Activated naive CD4-positive, alpha-beta T cell treated with anti-CD3 and anti-CD28 coated beads for 36 hours (primary cell): Measurements from ENCODE around the gene AHNAK2. TPM values are rescaled to one million over a fixed set of nuclear protein-coding genes. Genes with fewer than 3 reads are reported as not detected.

Experiments
- CTCF ChIA-PET: fragments of 350-600 bp; sonication (Branson Sonifier 250); formaldehyde crosslinking; loops from one replicate; lab custom pipeline; 2021; ENCODE audit warnings: antibody characterized with exemption; lab: Charles Lee
- DNase-seq: peaks from one replicate; pipeline ENCODE4 v3.0.0-alpha.2; 2020
- H3K27ac Mint-ChIP-seq: one replicate; pipeline ENCODE4 v1.8.0; 2021; ENCODE audit warnings: mild to moderate bottlenecking, mixed read lengths
- H3K27me3 Mint-ChIP-seq: one replicate; pipeline ENCODE4 v1.8.0; 2021; ENCODE audit warnings: low read depth, mixed read lengths
- H3K36me3 Mint-ChIP-seq: one replicate; pipeline ENCODE4 v1.8.0; 2021; ENCODE audit warnings: low read depth, mixed read lengths
- H3K4me1 Mint-ChIP-seq: one replicate; pipeline ENCODE4 v1.8.0; 2021; ENCODE audit warnings: low read depth, mixed read lengths
- H3K4me3 Mint-ChIP-seq: one replicate; pipeline ENCODE4 v1.8.0; 2021; ENCODE audit warnings: mild to moderate bottlenecking, moderate library complexity, mixed read lengths
- H3K9me3 Mint-ChIP-seq: one replicate; pipeline ENCODE4 v1.8.0; 2021; ENCODE audit warnings: mixed read lengths
- intact Hi-C: fragments of 100-400 bp; cut with micrococcal nuclease; formaldehyde crosslinking; loops from one replicate; pipeline ENCODE4 v1.15.1; 2023
- total RNA-seq, 2 experiments: library from RNA; stranded (reverse); gene quantifications; one replicate each; pipeline ENCODE4 v1.2.3, GENCODE V29; 2021

AHNAK2 gene
- total RNA-seq, 2 experiments from 2014 or later, result 0.10 TPM

GRCh38 chr14:104967386-104968152 is 10.6 kb downstream of the AHNAK2 start:
- CTCF ChIA-PET, result interaction anchor here (1.4 kb wide), 1 partner anchor 78 kb away, joined by 3 read pairs; no protein-coding TSS in a partner anchor
- H3K9me3 Mint-ChIP-seq, result no peaks in the 10 kb centered on the region
- DNase-seq, result no peak
- peaks cover 16% of the 10 kb centered on the region for H3K27me3 Mint-ChIP-seq
- no peak overlapping the region for H3K4me3 Mint-ChIP-seq
- no peaks in the 10 kb centered on the region for H3K4me1 Mint-ChIP-seq
- no peaks in the 10 kb centered on the region for H3K36me3 Mint-ChIP-seq
- no peak overlapping the region for H3K27ac Mint-ChIP-seq
- intact Hi-C loops, result no loop called here

GRCh38 chr14:104966981-104967385 is 11.2 kb downstream of the AHNAK2 start:
- no peaks in the 10 kb centered on the region for H3K9me3 Mint-ChIP-seq
- CTCF ChIA-PET, result interaction anchor here (1.4 kb wide), 1 partner anchor 78 kb away, joined by 3 read pairs; no protein-coding TSS in a partner anchor
- H3K4me3 Mint-ChIP-seq, result no peak overlapping the region
- peaks cover 16% of the 10 kb centered on the region for H3K27me3 Mint-ChIP-seq
- no peaks in the 10 kb centered on the region for H3K36me3 Mint-ChIP-seq
- no peak overlapping the region for H3K27ac Mint-ChIP-seq
- intact Hi-C loops, result no loop called here
- DNase-seq, result no peak
- no peaks in the 10 kb centered on the region for H3K4me1 Mint-ChIP-seq

GRCh38 chr14:104966261-104966865 is 11.8 kb downstream of the AHNAK2 start:
- CTCF ChIA-PET, result no interaction called here
- no peak overlapping the region for H3K4me3 Mint-ChIP-seq
- H3K9me3 Mint-ChIP-seq, result no peaks in the 10 kb centered on the region
- H3K27me3 Mint-ChIP-seq, result peaks cover 16% of the 10 kb centered on the region
- no peak for DNase-seq
- no peaks in the 10 kb centered on the region for H3K36me3 Mint-ChIP-seq
- intact Hi-C loops, result no loop called here
- no peaks in the 10 kb centered on the region for H3K4me1 Mint-ChIP-seq
- H3K27ac Mint-ChIP-seq, result no peak overlapping the region

GRCh38 chr14:104965561-104966231 is 12.5 kb downstream of the AHNAK2 start:
- Mint-ChIP-seq H3K9me3 (no peaks in the 10 kb centered on the region), H3K27ac (no peak overlapping the region), H3K36me3 (no peaks in the 10 kb centered on the region), H3K27me3 (peaks cover 16% of the 10 kb centered on the region), H3K4me3 (no peak overlapping the region), H3K4me1 (no peaks in the 10 kb centered on the region)
- intact Hi-C loops, result no loop called here
- CTCF ChIA-PET, result interaction anchor here (0.6 to 1.5 kb wide), 2 partner anchors 64 to 80 kb away, joined by 3 read pairs; no protein-coding TSS in a partner anchor
- no peak for DNase-seq

GRCh38 chr14:104964546-104964945 is 13.6 kb downstream of the AHNAK2 start:
- Mint-ChIP-seq H3K4me3 (no peak overlapping the region), H3K27me3 (peaks cover 16% of the 10 kb centered on the region), H3K4me1 (no peaks in the 10 kb centered on the region), H3K27ac (no peak overlapping the region), H3K9me3 (no peaks in the 10 kb centered on the region), H3K36me3 (no peaks in the 10 kb centered on the region)
- CTCF ChIA-PET, result interaction anchor here (0.6 to 2.3 kb wide), 3 partner anchors 11 to 81 kb away, joined by 3 to 6 read pairs (median 6); no protein-coding TSS in a partner anchor
- intact Hi-C loops, result no loop called here
- no peak for DNase-seq

GRCh38 chr14:104957146-104958113 is 20.7 kb downstream of the AHNAK2 start:
- DNase-seq, result no peak
- intact Hi-C loops, result no loop called here
- no peak overlapping the region for H3K27ac Mint-ChIP-seq
- no peaks in the 10 kb centered on the region for H3K9me3 Mint-ChIP-seq
- no peaks in the 10 kb centered on the region for H3K36me3 Mint-ChIP-seq
- no peaks in the 10 kb centered on the region for H3K27me3 Mint-ChIP-seq
- H3K4me3 Mint-ChIP-seq, result no peak overlapping the region
- no peaks in the 10 kb centered on the region for H3K4me1 Mint-ChIP-seq
- CTCF ChIA-PET, result interaction anchor here (1.8 kb wide), 1 partner anchor 16 kb away, joined by 4 read pairs; no protein-coding TSS in a partner anchor

- no peaks in the 10 kb centered on the region for H3K36me3 Mint-ChIP-seq
- H3K27ac Mint-ChIP-seq, result no peak overlapping the region
- CTCF ChIA-PET, result interaction anchor here (1.8 kb wide), 1 partner anchor 17 kb away, joined by 4 read pairs; no protein-coding TSS in a partner anchor
- no peak overlapping the region for H3K4me3 Mint-ChIP-seq
- no peaks in the 10 kb centered on the region for H3K27me3 Mint-ChIP-seq
- H3K4me1 Mint-ChIP-seq, result no peaks in the 10 kb centered on the region
- no peaks in the 10 kb centered on the region for H3K9me3 Mint-ChIP-seq
- DNase-seq, result no peak
- intact Hi-C loops, result no loop called here
Measured at GRCh38 chr14:104956290-104956890, 21.8 kb downstream of the AHNAK2 start.

GRCh38 chr14:104955396-104955770 is 22.8 kb downstream of the AHNAK2 start:
- Mint-ChIP-seq H3K27ac (no peak overlapping the region), H3K4me3 (no peak overlapping the region), H3K4me1 (no peaks in the 10 kb centered on the region), H3K9me3 (no peaks in the 10 kb centered on the region), H3K36me3 (no peaks in the 10 kb centered on the region), H3K27me3 (no peaks in the 10 kb centered on the region)
- CTCF ChIA-PET, result no interaction called here
- no peak for DNase-seq
- intact Hi-C loops, result no loop called here

- H3K4me1 Mint-ChIP-seq, result no peaks in the 10 kb centered on the region
- H3K36me3 Mint-ChIP-seq, result no peaks in the 10 kb centered on the region
- intact Hi-C loops, result no loop called here
- H3K4me3 Mint-ChIP-seq, result no peak overlapping the region
- H3K9me3 Mint-ChIP-seq, result no peaks in the 10 kb centered on the region
- no peak overlapping the region for H3K27ac Mint-ChIP-seq
- no peak for DNase-seq
- CTCF ChIA-PET, result no interaction called here
- no peaks in the 10 kb centered on the region for H3K27me3 Mint-ChIP-seq
Measured at GRCh38 chr14:104954746-104955395, 23.3 kb downstream of the AHNAK2 start.

GRCh38 chr14:104953896-104954656 is 24.1 kb downstream of the AHNAK2 start:
- Mint-ChIP-seq H3K27ac (no peak overlapping the region), H3K9me3 (no peaks in the 10 kb centered on the region), H3K4me3 (no peak overlapping the region), H3K36me3 (no peaks in the 10 kb centered on the region), H3K4me1 (no peaks in the 10 kb centered on the region), H3K27me3 (no peaks in the 10 kb centered on the region)
- CTCF ChIA-PET, result no interaction called here
- intact Hi-C loops, result no loop called here
- DNase-seq, result no peak
